GM21423 (cell line): ENCODE data around the gene DNAH2.

Experiments
- ATAC-seq: cut with Tn5 transposase; IDR thresholded peaks from one replicate; pipeline ENCODE4 v1.9.1; 2021; ENCODE audit warnings: mild to moderate bottlenecking, moderate library complexity; ENCODE audit not compliant: unreplicated experiment

The DNAH2 gene

GRCh38 chr17:7836596-7837407 is 119.3 kb downstream of the DNAH2 start:
- ATAC-seq, result no peak

- ATAC-seq, result no peak
Observed at GRCh38 chr17:7837408-7838088, 120.0 kb downstream of the DNAH2 start.

GRCh38 chr17:7838090-7839075 is 120.8 kb downstream of the DNAH2 start:
- ATAC-seq, result no peak

GRCh38 chr17:7839190-7839875 is 121.8 kb downstream of the DNAH2 start:
- ATAC-seq, result no peak

GRCh38 chr17:7839876-7840261 is 122.3 kb downstream of the DNAH2 start:
- no peak for ATAC-seq

- no peak for ATAC-seq
Observed at GRCh38 chr17:7840441-7840840, 122.9 kb downstream of the DNAH2 start.

GRCh38 chr17:7840875-7841274 is 123.3 kb downstream of the DNAH2 start:
- no peak for ATAC-seq

- peak; percentile 6 for ATAC-seq
Observed at GRCh38 chr17:7841396-7841914, 123.9 kb downstream of the DNAH2 start.

- ATAC-seq, result peak; percentile 19
Observed at GRCh38 chr17:7841915-7842379, 124.4 kb downstream of the DNAH2 start.

GRCh38 chr17:7842380-7843256 is 125.1 kb downstream of the DNAH2 start:
- ATAC-seq, result peak; percentile 29

- no peak for ATAC-seq
Observed at GRCh38 chr17:7843257-7843535, 125.7 kb downstream of the DNAH2 start.

GRCh38 chr17:7843536-7844291 is 126.2 kb downstream of the DNAH2 start:
- peak; percentile 28 for ATAC-seq

GRCh38 chr17:7844292-7845154 is 127.0 kb downstream of the DNAH2 start:
- ATAC-seq, result peak; percentile 38

GRCh38 chr17:7845359-7846062 is 128.0 kb downstream of the DNAH2 start:
- ATAC-seq, result no peak

- ATAC-seq, result no peak
Observed at GRCh38 chr17:7846063-7846735, 128.7 kb downstream of the DNAH2 start.

GRCh38 chr17:7846765-7847661 is 129.5 kb downstream of the DNAH2 start:
- ATAC-seq, result no peak
